Activated T-helper 1 cell treated with anti-CD3 and anti-CD28 coated beads, Interleukin-12 subunit alpha, Interleukin-12 subunit beta, Interleukin-2, Interleukin-4 antibody, amounts not matched to agents 30 ng/mL and 10 ng/mL and 1 ng/mL, durations not matched to agents 14 hours and 24 hours and 36 hours (primary cell): Measurements from ENCODE around the gene SEZ6L2. TPM values are rescaled to one million over a fixed set of nuclear protein-coding genes. Genes with fewer than 3 reads are reported as not detected.
"Not testable (repeated sequence)": the region's sequence is repeated elsewhere in the genome, so short reads cannot be mapped to it uniquely, and the experiment has no call there.

Experiments used
- DNase-seq: peaks from one replicate; pipeline ENCODE4 v3.0.0; 2021; ENCODE audit warnings: low spot score
- H3K27ac Mint-ChIP-seq: one replicate; pipeline ENCODE4 v1.8.0; 2021; ENCODE audit warnings: mild to moderate bottlenecking, mixed read lengths
- H3K27me3 Mint-ChIP-seq: one replicate; pipeline ENCODE4 v1.8.0; 2022; ENCODE audit warnings: mild to moderate bottlenecking, moderate library complexity, mixed read lengths; ENCODE audit not compliant: insufficient read depth
- H3K36me3 Mint-ChIP-seq: one replicate; pipeline ENCODE4 v1.8.0; 2021; ENCODE audit warnings: low read depth, mixed read lengths
- H3K4me1 Mint-ChIP-seq: one replicate; pipeline ENCODE4 v1.8.0; 2021; ENCODE audit warnings: low read depth, mixed read lengths
- H3K4me3 Mint-ChIP-seq: one replicate; pipeline ENCODE4 v1.8.0; 2021; ENCODE audit warnings: mild to moderate bottlenecking, moderate library complexity, mixed read lengths
- H3K9me3 Mint-ChIP-seq: one replicate; pipeline ENCODE4 v1.8.0; 2021; ENCODE audit warnings: mixed read lengths
- intact Hi-C: fragments of 100-400 bp; cut with micrococcal nuclease; formaldehyde crosslinking; loops from one replicate; pipeline ENCODE4 v1.15.1; 2024
- total RNA-seq: library from RNA; stranded (reverse); gene quantifications from 2 replicates; pipeline ENCODE4 v1.2.3, GENCODE V29; 2022

Gene SEZ6L2
- total RNA-seq, 1 donor from 2014 or later, result 0.16 TPM

- no peak for DNase-seq
- H3K27ac Mint-ChIP-seq, result no peak overlapping the region
- no peaks in the 10 kb centered on the region for H3K9me3 Mint-ChIP-seq
- peaks cover 27% of the 10 kb centered on the region for H3K27me3 Mint-ChIP-seq
- H3K4me3 Mint-ChIP-seq, result no peak overlapping the region
- H3K4me1 Mint-ChIP-seq, result no peaks in the 10 kb centered on the region
- no peaks in the 10 kb centered on the region for H3K36me3 Mint-ChIP-seq
- intact Hi-C loops, result no loop called here
Observed at GRCh38 chr16:29893553-29893952, 5.8 kb downstream of the SEZ6L2 start.

GRCh38 chr16:29892458-29892813, 6.9 kb downstream of the SEZ6L2 start:
- H3K36me3 Mint-ChIP-seq, result no peaks in the 10 kb centered on the region
- H3K4me1 Mint-ChIP-seq, result no peaks in the 10 kb centered on the region
- H3K9me3 Mint-ChIP-seq, result no peaks in the 10 kb centered on the region
- no peak overlapping the region for H3K4me3 Mint-ChIP-seq
- no peak overlapping the region for H3K27ac Mint-ChIP-seq
- H3K27me3 Mint-ChIP-seq, result peaks cover 17% of the 10 kb centered on the region
- intact Hi-C loops, result no loop called here
- DNase-seq, result no peak

- no peaks in the 10 kb centered on the region for H3K9me3 Mint-ChIP-seq
- DNase-seq, result no peak
- peaks cover 13% of the 10 kb centered on the region for H3K27me3 Mint-ChIP-seq
- no peaks in the 10 kb centered on the region for H3K4me1 Mint-ChIP-seq
- no peaks in the 10 kb centered on the region for H3K36me3 Mint-ChIP-seq
- H3K27ac Mint-ChIP-seq, result no peak overlapping the region
- no peak overlapping the region for H3K4me3 Mint-ChIP-seq
- intact Hi-C loops, result no loop called here
Observed at GRCh38 chr16:29891525-29892457, 7.6 kb downstream of the SEZ6L2 start.

GRCh38 chr16:29889372-29889771, 10.0 kb downstream of the SEZ6L2 start:
- H3K4me3 Mint-ChIP-seq, DNase-seq, H3K4me1 Mint-ChIP-seq, H3K27ac Mint-ChIP-seq, H3K27me3 Mint-ChIP-seq, H3K36me3 Mint-ChIP-seq, intact Hi-C loops, H3K9me3 Mint-ChIP-seq: not testable (repeated sequence)

GRCh38 chr16:29883987-29884386, 15.4 kb downstream of the SEZ6L2 start:
- no peak for DNase-seq
- peaks cover 3% of the 10 kb centered on the region for H3K27me3 Mint-ChIP-seq
- no peaks in the 10 kb centered on the region for H3K36me3 Mint-ChIP-seq
- no peak overlapping the region for H3K27ac Mint-ChIP-seq
- intact Hi-C loops, result no loop called here
- no peak overlapping the region for H3K4me3 Mint-ChIP-seq
- no peaks in the 10 kb centered on the region for H3K9me3 Mint-ChIP-seq
- H3K4me1 Mint-ChIP-seq, result no peaks in the 10 kb centered on the region

GRCh38 chr16:29881050-29881449, 18.3 kb downstream of the SEZ6L2 start:
- no peaks in the 10 kb centered on the region for H3K9me3 Mint-ChIP-seq
- peaks cover 11% of the 10 kb centered on the region for H3K4me1 Mint-ChIP-seq
- DNase-seq, result no peak
- no peak overlapping the region for H3K4me3 Mint-ChIP-seq
- peaks cover 21% of the 10 kb centered on the region for H3K27me3 Mint-ChIP-seq
- no peak overlapping the region for H3K27ac Mint-ChIP-seq
- intact Hi-C loops, result no loop called here
- no peaks in the 10 kb centered on the region for H3K36me3 Mint-ChIP-seq

- Mint-ChIP-seq H3K4me3 (no peak overlapping the region), H3K27me3 (peaks cover 28% of the 10 kb centered on the region), H3K36me3 (no peaks in the 10 kb centered on the region), H3K4me1 (peaks cover 14% of the 10 kb centered on the region), H3K9me3 (no peaks in the 10 kb centered on the region), H3K27ac (no peak overlapping the region)
- DNase-seq, result no peak
- intact Hi-C loops, result no loop called here
Observed at GRCh38 chr16:29878172-29878571, 21.2 kb downstream of the SEZ6L2 start.

GRCh38 chr16:29877266-29877961, 21.9 kb downstream of the SEZ6L2 start:
- Mint-ChIP-seq H3K27ac (no peak overlapping the region), H3K4me3 (peak overlapping the region; percentile 46), H3K27me3 (peaks cover 28% of the 10 kb centered on the region), H3K9me3 (no peaks in the 10 kb centered on the region), H3K36me3 (no peaks in the 10 kb centered on the region), H3K4me1 (peaks cover 14% of the 10 kb centered on the region)
- DNase-seq, result peak; percentile 59
- intact Hi-C loops, result loop anchor here (1.0 kb wide), 2 partner anchors 14 to 49 kb away; partner anchors contain the start of genes CDIPT and KCTD13

GRCh38 chr16:29876594-29877249, 22.6 kb downstream of the SEZ6L2 start:
- H3K27me3 Mint-ChIP-seq, result peaks cover 28% of the 10 kb centered on the region

GRCh38 chr16:29876217-29876593, 23.1 kb downstream of the SEZ6L2 start:
- peaks cover 28% of the 10 kb centered on the region for H3K27me3 Mint-ChIP-seq
- DNase-seq, result no peak
- H3K4me3 Mint-ChIP-seq, result peak overlapping the region; percentile 72
- no peaks in the 10 kb centered on the region for H3K36me3 Mint-ChIP-seq
- H3K9me3 Mint-ChIP-seq, result no peaks in the 10 kb centered on the region
- H3K4me1 Mint-ChIP-seq, result peaks cover 14% of the 10 kb centered on the region
- no peak overlapping the region for H3K27ac Mint-ChIP-seq
- intact Hi-C loops, result loop anchor here (1.0 kb wide), 1 partner anchor 24 kb away; the partner anchor contains the start of gene ASPHD1

More at GRCh38 chr16:29876594-29877249, 22.6 kb downstream of the SEZ6L2 start:
- peaks cover 14% of the 10 kb centered on the region for H3K4me1 Mint-ChIP-seq
- no peak for DNase-seq
- H3K27ac Mint-ChIP-seq, result no peak overlapping the region
- H3K9me3 Mint-ChIP-seq, result no peaks in the 10 kb centered on the region
- H3K4me3 Mint-ChIP-seq, result peak overlapping the region; percentile 72
- H3K36me3 Mint-ChIP-seq, result no peaks in the 10 kb centered on the region
- intact Hi-C loops, result loop anchor here (1.0 kb wide), 3 partner anchors 13 to 50 kb away; partner anchors contain the start of genes ASPHD1, CDIPT and KCTD13

- H3K4me3 Mint-ChIP-seq, result no peak overlapping the region
- intact Hi-C loops, result no loop called here
- DNase-seq, result no peak
- peaks cover 14% of the 10 kb centered on the region for H3K4me1 Mint-ChIP-seq
- H3K27me3 Mint-ChIP-seq, result peaks cover 28% of the 10 kb centered on the region
- no peak overlapping the region for H3K27ac Mint-ChIP-seq
- H3K9me3 Mint-ChIP-seq, result no peaks in the 10 kb centered on the region
- no peaks in the 10 kb centered on the region for H3K36me3 Mint-ChIP-seq
Observed at GRCh38 chr16:29875206-29875605, 24.1 kb downstream of the SEZ6L2 start.

- Mint-ChIP-seq H3K4me3 (no peak overlapping the region), H3K27ac (no peak overlapping the region), H3K9me3 (no peaks in the 10 kb centered on the region), H3K27me3 (peaks cover 23% of the 10 kb centered on the region), H3K36me3 (no peaks in the 10 kb centered on the region), H3K4me1 (peaks cover 14% of the 10 kb centered on the region)
- intact Hi-C loops, result no loop called here
- DNase-seq, result no peak
Observed at GRCh38 chr16:29873319-29873718, 26.0 kb downstream of the SEZ6L2 start.
